ENCODE measurements around the gene RAPH1.
"Not testable (repeated sequence)": the region's sequence is repeated elsewhere in the genome, so short reads cannot be mapped to it uniquely, and the experiment has no call there.

- not testable (repeated sequence) for TF ChIP-seq POLR2AphosphoS5 (IDR thresholded peaks at IDR 0.05; ENCODE audit: low read depth, low read length); CTCF (IDR thresholded peaks at IDR 0.05); SIN3A (IDR thresholded peaks at IDR 0.05; ENCODE audit: borderline replicate concordance, insufficient read depth, low read depth, low read length); REST (IDR thresholded peaks at IDR 0.05; ENCODE audit: insufficient read depth in 1 of 2, low read depth in 2 of 2, low read length in 1 of 2)
Observed at GRCh38 chr2:203540598-203540997, 5.5 kb upstream of the RAPH1 start.

Data from Panc1 (cell line).